Activated CD4-positive, alpha-beta T cell treated with anti-CD3 and anti-CD28 coated beads, Interleukin-2, amount 10 ng/mL, durations not matched to agents 7 days and 5 days (primary cell): Measurements from ENCODE around the gene DHRS4. TPM values are rescaled to one million over a fixed set of nuclear protein-coding genes. Genes with fewer than 3 reads are reported as not detected.
"Not testable (repeated sequence)": the region's sequence is repeated elsewhere in the genome, so short reads cannot be mapped to it uniquely, and the experiment has no call there.

Source experiments
- CTCF ChIA-PET: fragments of 350-600 bp; sonication (Branson Sonifier 250); formaldehyde crosslinking; loops from one replicate; lab custom pipeline; 2021; ENCODE audit warnings: antibody characterized with exemption; lab: Charles Lee
- POLR2A ChIA-PET: fragments of 350-600 bp; sonication (Branson Sonifier 250); formaldehyde crosslinking; loops from one replicate; lab custom pipeline; 2021; ENCODE audit warnings: antibody characterized with exemption; lab: Charles Lee
- DNase-seq: peaks from one replicate; pipeline ENCODE4 v3.0.0-alpha.2; 2020
- H3K27ac Mint-ChIP-seq: one replicate; pipeline ENCODE4 v1.8.0; 2021; ENCODE audit warnings: mild to moderate bottlenecking, moderate library complexity, mixed read lengths
- H3K27me3 Mint-ChIP-seq: one replicate; pipeline ENCODE4 v1.8.0; 2021; ENCODE audit warnings: mixed read lengths
- H3K36me3 Mint-ChIP-seq: one replicate; pipeline ENCODE4 v1.8.0; 2021; ENCODE audit warnings: low read depth, mixed read lengths
- H3K4me1 Mint-ChIP-seq: one replicate; pipeline ENCODE4 v1.8.0; 2021; ENCODE audit warnings: mixed read lengths
- H3K4me3 Mint-ChIP-seq: one replicate; pipeline ENCODE4 v1.8.0; 2021; ENCODE audit warnings: mild to moderate bottlenecking, moderate library complexity, mixed read lengths
- H3K9me3 Mint-ChIP-seq: one replicate; pipeline ENCODE4 v1.8.0; 2021; ENCODE audit warnings: mixed read lengths
- total RNA-seq, 2 experiments: library from RNA; stranded (reverse); gene quantifications; one replicate each; pipeline ENCODE4 v1.2.3, GENCODE V29; 2021

Gene DHRS4
- total RNA-seq, 2 experiments from 2014 or later = 28.8 to 31.3 TPM

DNA sequence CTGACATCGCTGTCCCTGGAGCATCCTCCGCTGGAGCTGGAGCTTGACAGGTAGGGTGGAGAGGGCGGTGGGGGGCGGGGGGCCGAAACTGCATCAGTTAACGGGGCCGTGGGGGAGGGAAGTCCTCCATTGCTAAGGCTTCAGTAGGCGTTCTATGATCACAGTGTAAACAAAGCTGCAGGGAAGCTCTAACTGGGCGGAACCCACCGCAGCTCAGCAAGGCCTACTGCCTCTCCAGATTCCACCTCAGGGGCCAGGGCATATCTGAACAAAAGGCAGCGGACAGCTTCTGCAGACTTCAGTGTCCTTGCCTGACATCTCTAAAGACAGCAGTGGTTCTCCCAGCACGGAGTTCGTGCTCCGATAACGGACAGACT, 16.7 kb downstream of the DHRS4 start:
- POLR2A ChIA-PET, DNase-seq, H3K27ac Mint-ChIP-seq, CTCF ChIA-PET, H3K9me3 Mint-ChIP-seq, H3K27me3 Mint-ChIP-seq, H3K4me1 Mint-ChIP-seq, H3K4me3 Mint-ChIP-seq: not testable (repeated sequence)
- peaks cover 16% of the 10 kb centered on the region for H3K36me3 Mint-ChIP-seq

DNA sequence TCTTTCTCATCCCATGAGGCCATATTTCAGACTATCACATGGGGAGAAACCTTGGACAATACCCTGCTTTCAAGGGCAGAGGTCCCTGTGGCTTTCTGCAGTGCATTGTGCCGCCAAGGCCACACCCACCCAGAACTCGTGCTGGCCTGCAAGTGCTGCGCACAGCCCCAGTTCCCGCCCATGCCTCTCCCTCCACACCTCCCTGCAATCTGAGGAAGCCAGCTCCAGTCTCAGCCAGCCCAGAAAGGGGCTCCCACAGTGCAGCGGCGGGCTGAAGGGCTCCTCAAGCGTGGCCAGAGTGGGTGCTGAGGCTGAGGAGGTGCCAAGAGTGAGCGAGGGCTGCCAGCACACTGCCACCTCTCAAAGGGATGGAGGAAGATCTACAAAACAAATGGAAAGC, 19.6 kb downstream of the DHRS4 start:
- peaks cover 12% of the 10 kb centered on the region for H3K4me1 Mint-ChIP-seq
- peaks cover 24% of the 10 kb centered on the region for H3K36me3 Mint-ChIP-seq
- CTCF ChIA-PET, H3K27ac Mint-ChIP-seq, DNase-seq, H3K9me3 Mint-ChIP-seq, H3K4me3 Mint-ChIP-seq, POLR2A ChIA-PET, H3K27me3 Mint-ChIP-seq: not testable (repeated sequence)

DNA sequence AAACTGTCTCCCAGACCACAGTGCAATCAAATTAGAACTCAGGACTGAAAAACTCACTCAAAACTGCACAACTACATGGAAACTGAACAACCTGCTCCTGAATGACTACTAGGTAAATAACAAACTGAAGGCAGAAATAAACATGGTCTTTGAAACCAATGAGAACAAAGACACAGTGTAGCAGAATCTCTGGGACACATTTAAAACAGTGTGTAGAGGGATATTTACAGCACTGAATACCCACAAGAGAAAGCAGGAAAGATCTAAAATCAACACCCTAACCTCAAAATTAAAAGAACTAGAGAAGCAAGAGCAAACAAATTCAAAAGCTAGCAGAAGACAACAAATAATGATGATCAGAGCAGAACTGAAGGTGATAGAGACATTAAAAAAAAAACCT, 20.5 kb downstream of the DHRS4 start:
- H3K9me3 Mint-ChIP-seq, H3K4me3 Mint-ChIP-seq, H3K27ac Mint-ChIP-seq, POLR2A ChIA-PET, H3K27me3 Mint-ChIP-seq, DNase-seq: not testable (repeated sequence)
- Mint-ChIP-seq H3K36me3 (peaks cover 24% of the 10 kb centered on the region), H3K4me1 (peaks cover 12% of the 10 kb centered on the region)
- CTCF ChIA-PET = interaction anchor here (1.1 to 1.8 kb wide), 2 partner anchors 117 to 360 kb away, joined by 3 to 5 read pairs; no protein-coding TSS in a partner anchor

DNA sequence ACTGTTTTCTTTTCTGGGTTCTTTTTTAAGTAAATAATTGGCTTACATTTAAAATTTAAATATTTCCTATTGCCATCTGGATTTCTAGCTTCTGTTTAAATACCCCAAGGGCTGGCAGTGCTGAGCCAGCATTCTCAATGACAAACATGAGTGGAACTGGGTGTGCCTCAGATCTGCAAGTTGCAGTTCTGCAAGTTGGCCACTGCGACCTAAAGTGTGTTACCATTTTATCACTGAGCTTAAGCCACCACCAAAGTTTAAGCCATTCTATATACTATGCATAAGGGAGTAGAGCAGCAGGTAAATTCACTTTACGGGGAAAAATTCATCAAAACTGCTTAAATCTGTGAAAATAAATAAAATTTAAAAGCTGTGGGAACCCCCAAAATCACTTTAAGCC, 23.6 kb downstream of the DHRS4 start:
- H3K4me1 Mint-ChIP-seq = peaks cover 12% of the 10 kb centered on the region
- H3K4me3 Mint-ChIP-seq, H3K27ac Mint-ChIP-seq, H3K9me3 Mint-ChIP-seq, H3K27me3 Mint-ChIP-seq, POLR2A ChIA-PET: not testable (repeated sequence)
- H3K36me3 Mint-ChIP-seq = peaks cover 24% of the 10 kb centered on the region
- CTCF ChIA-PET = interaction anchor here (0.5 to 0.6 kb wide), 2 partner anchors 94 to 131 kb away, joined by 3 read pairs; partner anchors contain the start of gene CPNE6
- peak; percentile 14 for DNase-seq

DNA sequence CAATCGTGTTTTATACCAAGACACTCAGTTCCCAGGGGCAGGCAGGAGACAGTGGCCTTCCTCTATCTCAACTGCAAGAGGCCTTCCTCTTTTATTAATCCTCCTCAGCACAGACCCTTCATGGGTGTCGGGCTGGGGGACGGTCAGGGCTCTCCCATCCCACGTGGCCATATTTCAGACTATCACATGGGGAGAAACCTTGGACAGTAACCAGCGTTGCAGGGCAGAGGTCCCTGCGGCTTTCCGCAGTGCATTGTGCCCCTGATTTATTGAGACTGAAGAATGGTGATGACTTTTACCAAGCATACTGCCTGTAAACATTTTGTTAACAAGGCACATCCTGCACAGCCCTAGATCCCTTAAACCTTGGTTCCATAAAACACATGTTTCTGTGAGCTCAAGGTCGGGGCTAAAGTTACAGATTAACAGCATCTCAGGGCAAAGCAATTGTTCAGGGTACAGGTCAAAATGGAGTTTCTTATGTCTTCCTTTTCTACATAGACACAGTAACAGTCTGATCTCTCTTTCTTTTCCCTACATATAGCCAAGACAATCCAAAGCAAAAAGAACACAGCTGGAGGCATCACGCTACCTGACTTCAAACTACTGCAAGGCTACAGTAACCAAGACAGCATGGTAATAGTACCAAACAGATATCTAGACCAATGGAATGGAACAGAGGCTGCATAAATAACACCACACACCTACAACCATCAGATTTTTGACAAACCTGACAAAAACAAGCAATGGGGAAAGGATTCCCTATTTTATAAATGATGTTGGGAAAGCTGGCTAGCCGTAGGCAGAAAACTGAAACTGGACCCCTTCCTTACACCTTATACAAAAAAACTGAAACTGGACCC, 28.6 kb downstream of the DHRS4 start:
- H3K4me3 Mint-ChIP-seq, POLR2A ChIA-PET, H3K9me3 Mint-ChIP-seq, CTCF ChIA-PET, H3K27me3 Mint-ChIP-seq, H3K36me3 Mint-ChIP-seq, DNase-seq, H3K27ac Mint-ChIP-seq: not testable (repeated sequence)
- H3K4me1 Mint-ChIP-seq = peaks cover 10% of the 10 kb centered on the region

DNA sequence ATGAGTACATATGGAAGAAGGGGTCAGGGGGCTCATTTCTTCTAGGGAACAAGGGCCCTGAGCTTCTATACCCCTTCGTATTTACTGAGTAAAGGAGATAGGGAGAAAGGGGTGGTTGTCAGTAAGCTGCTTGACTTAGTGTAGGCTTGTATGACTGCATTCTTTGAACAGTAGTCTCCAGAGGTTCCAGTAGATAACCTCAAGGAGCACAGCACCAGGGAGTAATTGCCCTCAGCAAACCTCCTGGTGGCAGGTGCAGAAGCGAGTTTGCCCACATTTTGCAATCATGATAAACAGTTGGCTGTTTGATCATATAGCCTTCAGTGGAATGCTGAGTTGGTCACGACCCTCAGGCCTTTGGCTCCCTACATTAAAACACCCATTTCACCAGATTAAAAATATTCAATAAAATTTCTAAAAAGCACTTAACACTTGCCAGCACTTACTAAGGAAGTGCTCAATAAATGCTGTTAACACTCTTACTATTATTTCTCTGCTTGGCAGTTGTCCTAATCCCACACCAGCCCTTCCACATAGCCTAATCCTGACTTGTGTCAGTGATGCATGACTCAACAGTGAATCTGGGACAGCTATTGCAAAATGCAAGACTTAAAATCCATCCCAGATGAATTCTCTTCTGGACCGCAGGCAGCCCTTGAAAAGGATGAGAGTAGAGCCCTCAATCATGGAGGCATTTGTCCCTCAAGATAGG, 31.5 kb downstream of the DHRS4 start:
- Mint-ChIP-seq H3K4me3 (no peak overlapping the region), H3K9me3 (no peaks in the 10 kb centered on the region), H3K27ac (no peak overlapping the region), H3K36me3 (peaks cover 15% of the 10 kb centered on the region), H3K27me3 (no peaks in the 10 kb centered on the region), H3K4me1 (peaks cover 33% of the 10 kb centered on the region)
- DNase-seq = no peak
- CTCF ChIA-PET = interaction anchor here (0.7 to 1.6 kb wide), 2 partner anchors 176 to 197 kb away, joined by 3 read pairs; partner anchors contain the start of gene IRF9
- POLR2A ChIA-PET = no interaction called here

DNA sequence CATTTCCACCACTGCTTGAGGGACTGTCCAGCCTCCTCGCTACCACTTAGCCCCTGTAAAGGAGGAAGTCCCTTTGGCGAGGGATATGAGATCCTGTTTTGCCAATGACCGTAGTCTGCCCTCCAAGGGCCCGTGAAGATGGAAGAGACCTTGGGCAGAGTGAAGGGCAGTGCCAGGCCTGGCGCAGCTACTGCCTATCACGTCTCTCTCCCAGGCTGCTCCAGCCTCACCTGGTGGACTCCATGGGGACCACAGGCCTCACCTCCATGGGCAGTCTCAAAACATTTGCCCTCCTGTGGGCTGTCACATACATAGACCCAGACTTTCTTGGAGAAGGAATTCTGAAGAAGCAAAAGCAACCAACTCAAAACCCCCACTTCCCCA, 34.6 kb downstream of the DHRS4 start:
- peaks cover 33% of the 10 kb centered on the region for H3K4me1 Mint-ChIP-seq
- H3K27ac Mint-ChIP-seq = peak overlapping the region; percentile 93
- peak overlapping the region; percentile 87 for H3K4me3 Mint-ChIP-seq
- POLR2A ChIA-PET, H3K27me3 Mint-ChIP-seq, H3K9me3 Mint-ChIP-seq, DNase-seq: not testable (repeated sequence)
- CTCF ChIA-PET = interaction anchor here (0.7 to 1.5 kb wide), 3 partner anchors 97 to 121 kb away, joined by 3 to 5 read pairs (median 3); no protein-coding TSS in a partner anchor
- H3K36me3 Mint-ChIP-seq = peaks cover 17% of the 10 kb centered on the region

DNA sequence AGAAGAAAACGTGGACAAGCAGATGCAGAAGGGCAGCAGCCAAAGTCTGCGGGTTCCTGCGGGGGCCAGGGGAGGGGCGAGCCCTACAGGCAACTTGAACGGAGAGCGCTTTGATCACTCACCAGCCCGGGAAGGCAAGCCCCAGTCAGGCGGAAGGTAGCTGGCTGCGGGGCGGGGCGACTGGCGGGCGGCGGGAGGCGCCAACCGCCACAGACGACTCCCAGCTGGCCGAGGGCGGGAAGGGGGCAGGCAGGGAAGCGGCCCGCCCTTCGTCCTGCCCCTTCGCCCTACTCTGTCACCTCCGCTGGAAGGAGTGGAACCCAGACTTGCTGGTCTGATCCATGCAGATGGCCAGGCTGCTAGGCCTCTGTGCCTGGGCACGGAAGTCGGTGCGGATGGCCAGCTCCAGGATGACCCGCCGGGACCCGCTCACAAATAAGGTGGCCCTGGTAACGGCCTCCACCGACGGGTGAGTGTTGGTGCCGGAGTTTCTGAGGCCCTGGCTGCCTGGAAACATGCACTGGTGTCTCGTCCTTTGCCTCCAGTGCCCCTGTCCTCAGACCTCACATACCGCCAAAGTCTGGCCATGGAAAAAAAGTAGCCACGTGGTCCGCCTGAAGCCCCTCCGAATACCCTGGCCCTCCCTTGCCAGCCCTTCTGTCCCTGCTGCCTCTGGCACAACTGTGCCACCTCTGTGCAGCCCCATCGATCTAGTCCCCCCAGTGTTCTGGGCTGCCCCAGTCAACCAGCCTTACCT, 35.2 kb downstream of the DHRS4 start, which contains the start of gene DHRS4L2:
DHRS4L2 (plus strand) TSS at position 323 of the 757 bp plus-strand sequence; CDS start at position 342, 19 bp downstream.
- H3K9me3 Mint-ChIP-seq, H3K27me3 Mint-ChIP-seq, POLR2A ChIA-PET: not testable (repeated sequence)
- Mint-ChIP-seq H3K36me3 (peaks cover 13% of the 10 kb centered on the region), H3K4me1 (peaks cover 33% of the 10 kb centered on the region), H3K4me3 (peak within 1 kb of the TSS; percentile 87), H3K27ac (peak within 1 kb of the TSS; percentile 93)
- DNase-seq = peak; percentile 84
- CTCF ChIA-PET = interaction anchor here (0.7 to 1.5 kb wide), 3 partner anchors 97 to 120 kb away, joined by 3 to 5 read pairs (median 3); no protein-coding TSS in a partner anchor

DNA sequence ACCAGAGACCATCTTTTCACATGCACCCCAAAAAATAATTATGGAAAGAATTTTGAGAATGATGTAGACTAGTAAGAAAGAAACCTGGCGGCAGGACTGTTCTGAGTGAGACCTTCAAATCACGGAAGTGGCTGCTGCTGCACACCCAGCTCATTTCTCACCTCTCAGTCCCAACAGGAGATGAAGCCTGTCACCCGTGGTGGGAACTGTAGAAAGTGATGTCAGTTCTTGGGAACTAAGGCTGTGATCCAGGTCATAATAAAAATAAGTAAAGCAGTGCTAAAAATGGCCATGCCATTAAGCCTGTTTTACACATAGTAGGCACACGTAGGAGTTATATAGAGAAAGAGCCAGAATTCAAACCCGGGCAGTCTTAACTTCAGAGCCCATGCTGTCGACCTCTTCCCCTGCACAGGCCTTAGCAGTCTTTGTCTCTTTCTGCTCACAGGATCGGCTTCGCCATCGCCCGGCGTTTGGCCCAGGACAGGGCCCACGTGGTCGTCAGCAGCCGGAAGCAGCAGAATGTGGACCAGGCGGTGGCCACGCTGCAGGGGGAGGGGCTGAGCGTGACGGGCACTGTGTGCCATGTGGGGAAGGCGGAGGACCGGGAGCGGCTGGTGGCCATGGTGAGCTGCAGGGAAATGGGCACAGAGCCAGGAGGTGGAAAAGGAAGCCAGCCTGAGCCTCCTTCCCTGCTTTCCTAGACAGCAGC, 36.3 kb downstream of the DHRS4 start:
- H3K9me3 Mint-ChIP-seq, DNase-seq, H3K27me3 Mint-ChIP-seq, POLR2A ChIA-PET: not testable (repeated sequence)
- H3K4me3 Mint-ChIP-seq = peak overlapping the region; percentile 87
- H3K27ac Mint-ChIP-seq = peak overlapping the region; percentile 93
- peaks cover 33% of the 10 kb centered on the region for H3K4me1 Mint-ChIP-seq
- CTCF ChIA-PET = interaction anchor here (0.8 to 1.1 kb wide), 2 partner anchors 45 to 99 kb away, joined by 3 to 5 read pairs; no protein-coding TSS in a partner anchor
- H3K36me3 Mint-ChIP-seq = peaks cover 13% of the 10 kb centered on the region

DNA sequence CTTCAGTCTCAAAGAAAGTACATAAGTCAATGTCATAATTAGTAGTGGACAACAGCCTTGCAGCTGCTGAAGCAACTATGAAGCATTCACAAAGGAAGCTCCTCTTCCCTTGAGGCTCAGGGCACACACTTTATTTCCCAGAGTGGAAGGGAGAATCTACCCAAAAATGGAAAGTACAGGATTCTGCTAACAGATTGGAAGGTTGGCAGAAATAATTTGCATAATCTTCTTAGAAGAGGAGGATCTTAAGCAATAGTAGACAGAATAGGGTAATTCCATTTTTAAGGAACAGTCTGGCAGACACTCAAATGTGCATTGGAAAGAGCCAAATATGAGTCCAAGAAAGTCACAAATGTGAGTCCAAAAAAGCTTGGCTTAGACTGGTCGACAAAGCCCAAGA, 37.4 kb downstream of the DHRS4 start:
- POLR2A ChIA-PET, H3K27me3 Mint-ChIP-seq, DNase-seq, CTCF ChIA-PET, H3K9me3 Mint-ChIP-seq, H3K4me3 Mint-ChIP-seq, H3K27ac Mint-ChIP-seq: not testable (repeated sequence)
- Mint-ChIP-seq H3K4me1 (peaks cover 31% of the 10 kb centered on the region), H3K36me3 (peaks cover 13% of the 10 kb centered on the region)

DNA sequence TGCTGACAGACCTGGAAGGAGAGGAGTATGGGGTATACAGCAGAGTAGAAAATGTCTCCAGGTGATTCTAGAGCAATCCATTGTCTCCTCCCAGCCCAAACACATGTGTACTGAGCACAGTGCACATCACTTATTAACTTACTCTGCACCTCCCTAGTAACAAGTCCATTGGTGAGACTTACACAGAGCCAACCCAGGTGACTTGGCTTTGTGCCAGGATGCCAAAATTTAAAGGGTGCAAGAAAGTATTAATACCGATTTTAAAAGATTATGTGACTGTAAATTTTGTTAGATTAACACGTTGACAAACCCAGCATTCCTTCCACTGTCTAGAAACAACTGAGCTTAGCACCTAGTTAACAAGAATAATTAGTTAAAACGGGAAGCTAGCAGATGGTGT, 39.5 kb downstream of the DHRS4 start:
- H3K36me3 Mint-ChIP-seq = peaks cover 13% of the 10 kb centered on the region
- peaks cover 16% of the 10 kb centered on the region for H3K4me1 Mint-ChIP-seq
- CTCF ChIA-PET, H3K27ac Mint-ChIP-seq, POLR2A ChIA-PET, H3K27me3 Mint-ChIP-seq, DNase-seq, H3K9me3 Mint-ChIP-seq, H3K4me3 Mint-ChIP-seq: not testable (repeated sequence)

DNA sequence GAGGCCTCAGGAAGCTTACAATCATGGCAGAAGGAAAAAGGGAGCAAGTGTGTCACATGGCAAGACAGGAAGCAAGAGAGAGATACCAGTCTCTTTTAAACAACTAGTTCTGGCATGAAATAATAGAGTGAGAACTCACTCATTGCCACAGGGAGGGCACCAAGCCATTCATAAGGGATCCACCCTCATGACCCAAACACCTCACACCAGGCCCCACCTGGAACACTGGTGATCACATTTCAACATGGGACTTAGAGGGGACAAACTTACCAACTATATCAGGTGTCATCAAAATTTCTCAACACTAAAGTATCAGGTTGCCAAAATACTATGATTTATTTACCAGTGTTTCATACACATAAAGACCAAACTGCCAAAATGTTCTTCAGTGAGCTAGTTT, 42.4 kb downstream of the DHRS4 start:
- H3K4me3 Mint-ChIP-seq, H3K36me3 Mint-ChIP-seq, H3K27me3 Mint-ChIP-seq, H3K27ac Mint-ChIP-seq, H3K9me3 Mint-ChIP-seq, POLR2A ChIA-PET, CTCF ChIA-PET, H3K4me1 Mint-ChIP-seq, DNase-seq: not testable (repeated sequence)
